ENCODE results near the gene MAP3K5.

Gene MAP3K5

GRCh38 chr6:136528477-136528876 lies 263.8 kb downstream of the MAP3K5 start:
- no peak for DNase-seq

- DNase-seq = no peak
Observed at GRCh38 chr6:136527831-136528230, 264.4 kb downstream of the MAP3K5 start.

- no peak for DNase-seq
Observed at GRCh38 chr6:136526937-136527336, 265.3 kb downstream of the MAP3K5 start.

GRCh38 chr6:136526196-136526930 lies 265.9 kb downstream of the MAP3K5 start:
- DNase-seq = peak; percentile 12

DNA sequence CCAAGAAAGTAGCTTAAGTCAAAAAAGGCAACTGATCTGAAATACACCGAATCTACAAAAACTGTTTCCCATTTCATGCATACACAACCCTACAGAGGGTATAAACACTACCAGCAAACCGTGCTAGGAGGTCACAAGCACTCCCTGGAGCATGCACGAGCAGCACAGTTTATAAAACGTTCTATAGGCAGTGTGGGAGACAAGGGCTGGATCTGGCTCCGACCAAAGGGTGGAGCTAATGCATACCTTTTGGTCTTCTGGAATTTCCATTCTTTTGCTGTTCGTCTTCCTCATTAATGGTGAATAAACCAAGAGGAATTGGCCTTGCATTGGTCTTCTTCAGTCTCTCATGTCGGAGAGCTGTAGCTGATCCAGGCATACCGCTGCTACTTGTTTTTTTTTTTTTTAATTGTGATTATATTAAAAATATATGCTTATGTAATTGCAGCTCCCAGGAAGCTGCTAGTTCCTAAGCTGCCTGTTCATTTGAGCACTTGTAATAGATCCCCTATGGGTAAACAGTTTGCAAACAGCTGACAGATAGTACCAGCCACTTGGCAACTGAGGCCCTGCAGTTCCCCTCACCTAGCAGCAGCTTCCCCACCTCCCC lies 266.6 kb downstream of the MAP3K5 start:
- no peak for DNase-seq

DNA sequence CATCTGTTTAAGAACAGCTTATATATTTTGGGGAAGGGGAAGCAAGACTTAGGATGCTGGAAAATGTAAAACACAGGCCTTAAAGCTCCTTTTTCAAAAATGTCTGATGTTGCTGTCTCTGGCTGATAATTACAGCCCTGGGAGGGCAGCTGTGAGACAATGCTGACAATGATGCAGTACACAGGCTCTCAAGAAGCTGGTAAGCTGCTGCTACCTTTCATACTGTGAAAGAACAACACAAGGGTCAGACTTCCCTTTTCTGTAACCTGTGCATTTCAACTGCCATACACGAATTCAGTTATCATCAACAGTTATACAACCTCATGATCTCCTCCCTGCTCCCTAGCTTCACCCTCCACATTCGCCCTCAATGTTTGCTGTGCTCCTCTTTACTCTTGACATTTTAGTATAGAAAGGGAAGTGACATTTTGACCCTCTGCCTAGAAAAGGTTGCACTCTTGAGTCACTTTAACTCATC lies 267.3 kb downstream of the MAP3K5 start:
- no peak for DNase-seq

GRCh38 chr6:136524339-136524935 lies 267.8 kb downstream of the MAP3K5 start:
- no peak for DNase-seq

DNA sequence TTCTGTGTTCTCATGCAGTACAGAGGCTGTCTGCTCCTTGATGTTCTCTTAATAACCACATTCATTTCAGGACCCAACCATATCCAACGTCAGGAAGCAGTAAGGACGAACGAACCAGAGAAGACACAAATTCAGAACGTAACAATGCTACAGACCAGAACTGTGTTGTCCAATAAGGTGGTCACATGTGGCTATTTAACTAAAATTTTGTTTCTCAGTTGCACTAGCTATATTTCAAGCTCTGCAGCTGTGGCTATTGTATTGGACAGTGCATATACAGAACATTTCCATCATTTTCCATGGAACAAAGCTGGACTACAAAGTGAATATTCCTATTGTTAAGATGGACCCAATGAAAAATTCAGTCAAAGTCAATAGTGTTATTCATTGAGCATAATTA lies 269.1 kb downstream of the MAP3K5 start:
- no peak for DNase-seq

- DNase-seq = no peak
Observed at GRCh38 chr6:136522636-136523035, 269.6 kb downstream of the MAP3K5 start.

- DNase-seq = no peak
Observed at GRCh38 chr6:136521911-136522310, 270.4 kb downstream of the MAP3K5 start.

DNA sequence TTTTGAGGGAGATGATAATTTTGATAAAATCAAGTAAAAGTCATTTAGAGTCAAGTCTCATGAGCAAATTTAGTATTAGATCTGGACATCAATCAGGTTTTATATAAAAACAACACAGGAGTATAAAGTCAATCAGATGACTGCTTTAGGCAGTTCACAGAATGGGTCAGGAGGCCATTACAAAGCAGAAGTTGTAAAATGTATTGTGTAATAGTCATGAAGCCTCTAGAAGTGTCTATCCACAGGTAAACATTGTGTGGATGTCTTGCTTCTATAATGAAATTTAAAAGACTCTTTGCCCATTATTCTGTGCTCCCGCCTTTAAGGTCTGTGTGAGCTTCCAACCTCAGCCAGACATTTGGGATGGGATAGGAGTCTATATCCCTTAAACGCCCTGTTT lies 270.9 kb downstream of the MAP3K5 start:
- DNase-seq = no peak

DNA sequence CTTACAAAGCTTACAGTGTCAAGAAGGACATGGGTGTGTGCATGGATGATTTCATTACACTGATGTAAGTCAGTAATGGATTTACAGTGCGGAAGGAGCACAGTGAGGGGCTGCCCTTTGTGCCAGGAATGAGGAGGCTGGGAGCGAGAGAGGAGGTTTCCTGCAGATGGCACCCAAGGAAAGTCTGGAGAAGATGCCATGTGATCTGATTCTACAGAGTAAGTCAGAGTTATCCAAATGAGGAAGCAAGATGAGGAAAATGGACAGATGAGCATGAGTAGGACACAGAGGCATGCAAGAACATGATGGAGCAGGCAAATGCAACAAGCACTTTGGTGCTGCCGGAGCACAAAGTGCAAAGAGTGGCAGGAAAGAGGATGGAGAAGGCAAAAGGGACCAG lies 271.8 kb downstream of the MAP3K5 start:
- DNase-seq = no peak

DNA sequence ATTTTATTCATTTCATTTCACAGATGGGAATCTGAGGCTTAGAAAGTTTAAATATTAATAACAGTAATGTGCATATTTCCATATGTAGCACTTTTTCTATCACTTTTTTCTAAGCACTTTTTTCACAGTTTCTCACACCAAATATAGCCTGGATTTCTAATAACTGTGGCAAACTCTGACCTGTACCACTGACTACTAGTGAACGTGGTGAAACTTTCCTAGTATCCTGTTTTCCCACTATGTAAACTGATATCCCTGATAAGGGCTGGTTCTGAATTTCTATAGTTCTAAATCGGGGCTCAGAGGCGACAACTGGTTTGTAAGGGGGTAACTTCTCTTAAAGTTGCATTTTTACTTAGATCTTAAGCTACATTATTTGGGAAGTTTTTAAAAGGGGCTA lies 274.7 kb downstream of the MAP3K5 start:
- DNase-seq = no peak

DNA sequence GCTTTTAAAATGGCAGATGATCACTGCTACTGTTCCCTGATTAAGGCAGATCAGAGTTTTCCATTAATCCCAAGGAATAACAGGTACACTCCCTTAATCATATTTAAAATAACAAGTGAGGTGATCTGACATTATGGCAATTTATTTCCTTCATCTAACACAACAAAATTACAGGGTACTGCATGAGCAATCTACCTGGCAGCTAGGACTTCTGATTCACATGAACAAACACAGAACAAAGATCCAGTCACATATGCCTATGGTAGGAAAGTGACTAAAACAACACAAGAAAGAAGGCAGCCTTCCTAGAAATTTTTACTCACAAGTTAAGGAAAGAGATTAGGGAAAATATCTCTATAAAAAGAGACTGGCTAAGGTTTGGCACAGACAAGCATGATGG lies 275.3 kb downstream of the MAP3K5 start:
- DNase-seq = no peak

DNA sequence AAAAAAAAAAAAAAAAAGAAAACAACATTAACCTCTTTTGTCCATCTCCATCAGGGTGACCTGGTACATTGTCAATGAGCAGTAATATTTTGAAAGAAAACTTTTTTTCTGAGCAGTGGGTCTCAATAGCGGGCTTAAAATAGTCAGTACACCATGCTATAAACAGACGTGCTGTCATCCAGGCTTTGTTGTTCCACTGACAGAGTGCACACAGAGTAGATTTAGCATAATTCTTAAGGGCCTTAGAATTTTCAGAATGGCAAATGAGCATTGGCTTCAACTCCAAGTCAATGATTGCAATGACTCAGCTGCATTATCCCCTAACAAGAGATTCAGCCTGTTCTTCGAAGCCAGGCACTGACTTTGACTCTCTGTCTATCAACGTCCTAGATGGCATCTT lies 277.7 kb downstream of the MAP3K5 start:
- DNase-seq = no peak

DNA sequence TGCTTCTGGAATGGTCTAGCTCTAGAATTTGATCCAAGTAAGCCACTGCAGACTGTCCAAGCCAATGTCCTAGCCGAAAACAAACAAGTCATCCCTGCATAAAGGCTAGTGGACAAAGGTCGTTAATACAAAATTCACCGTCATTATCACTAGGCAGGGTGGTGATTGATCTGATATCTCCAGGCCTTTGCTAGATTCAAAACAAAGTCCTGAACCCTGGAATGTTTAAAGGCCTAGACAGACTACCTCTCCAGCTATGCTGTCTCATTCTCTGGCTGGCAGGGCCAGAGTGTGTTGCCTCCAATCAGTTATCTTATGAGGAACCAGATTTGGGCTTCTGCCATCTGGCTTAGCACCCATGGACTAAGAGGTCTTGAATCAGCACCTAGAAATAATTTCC lies 280.4 kb downstream of the MAP3K5 start:
- no peak for DNase-seq

DNA sequence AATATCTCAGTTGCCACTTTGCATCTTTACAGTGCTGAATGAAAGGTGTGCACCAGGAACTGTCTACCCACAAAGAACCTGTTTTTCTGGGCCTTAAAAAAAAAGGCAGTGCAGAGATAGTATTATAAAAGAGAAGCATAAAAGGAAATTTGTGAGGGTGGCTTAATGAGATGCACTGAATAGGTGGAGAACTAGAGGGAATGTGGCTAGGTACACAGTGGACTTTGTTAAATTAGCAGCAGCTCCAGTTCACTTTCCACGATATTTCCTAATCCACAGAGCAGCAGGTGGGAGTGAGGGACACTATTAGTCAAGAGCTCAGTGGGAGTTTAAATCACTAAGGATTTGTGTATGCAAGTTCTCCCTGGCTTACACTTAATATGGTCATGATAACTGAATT lies 280.9 kb downstream of the MAP3K5 start:
- DNase-seq = no peak

- no peak for DNase-seq
Observed at GRCh38 chr6:136510782-136511181, 281.5 kb downstream of the MAP3K5 start.

DNA sequence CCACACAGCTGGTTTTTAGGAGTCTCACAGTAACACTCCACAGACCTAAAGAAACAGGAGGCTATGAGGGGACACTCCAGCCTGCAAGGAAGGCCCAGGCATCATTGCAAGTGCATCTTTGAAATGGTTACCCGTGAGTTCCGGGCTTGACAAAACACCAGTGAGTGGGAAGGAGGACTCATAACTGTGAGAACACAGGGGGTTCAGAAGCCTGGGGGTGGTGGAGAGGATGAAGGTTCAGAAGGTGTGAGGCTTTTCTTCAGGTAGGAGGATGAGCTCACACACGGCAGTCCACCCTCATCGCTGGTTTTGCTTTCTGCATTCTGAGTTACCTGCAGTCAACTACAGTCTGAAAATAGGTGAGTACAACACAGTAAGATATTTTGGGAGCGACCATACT lies 282.0 kb downstream of the MAP3K5 start:
- DNase-seq = no peak

GRCh38 chr6:136508725-136509392 lies 283.4 kb downstream of the MAP3K5 start:
- DNase-seq = no peak
